ENCODE data around the gene FAM210A. TPM values are rescaled to one million over a fixed set of nuclear protein-coding genes. Genes with fewer than 3 reads are reported as not detected.

Gene FAM210A
- total RNA-seq, 2 donors from 2014 or later, result 10.3 to 12.4 TPM

DNA sequence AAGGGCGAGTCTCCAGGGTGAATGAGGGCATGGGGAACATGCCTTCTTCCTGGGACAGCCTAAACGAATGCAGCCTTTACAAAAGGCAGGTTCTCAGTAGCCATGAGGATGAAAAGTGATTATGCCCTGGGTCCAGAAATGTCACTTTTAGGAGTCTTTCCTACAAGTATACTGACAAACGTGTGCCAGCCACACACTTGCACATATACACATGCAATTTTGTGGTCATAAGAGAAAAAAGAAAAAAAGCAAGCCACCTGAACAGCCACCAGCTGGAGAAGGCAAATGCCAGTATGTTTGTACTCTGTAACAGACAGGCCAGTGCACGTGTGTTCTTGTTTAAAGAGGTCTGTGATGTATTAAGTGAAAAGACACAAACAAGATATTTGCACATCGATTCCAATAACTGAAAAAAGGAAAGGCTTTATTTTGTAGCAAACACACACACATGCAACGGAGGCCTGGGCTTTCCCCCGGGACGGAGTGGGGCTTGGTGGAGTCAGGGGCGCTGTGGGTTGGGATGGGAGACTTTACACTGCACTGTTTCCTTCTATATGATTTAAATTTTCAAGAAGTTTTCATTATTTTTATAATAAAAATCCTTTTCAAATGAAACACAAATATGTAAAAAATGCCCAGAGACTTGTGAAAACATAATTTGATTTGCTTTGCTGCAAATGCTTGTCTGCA lies 108.4 kb downstream of the FAM210A start:
- intact Hi-C loops (cut with DNase I), result no loop called here

GRCh38 chr18:13616525-13617035 lies 109.8 kb downstream of the FAM210A start:
- Histone ChIP-seq H3K4me3 (no peak overlapping the region), H3K9me3 (no peaks in the 10 kb centered on the region), H3K4me1 (replicated peaks) (no peaks in the 10 kb centered on the region), H3K27ac (no peak overlapping the region), H3K27me3 (replicated peaks; ENCODE audit: insufficient read depth) (no peaks in the 10 kb centered on the region), H3K36me3 (no peaks in the 10 kb centered on the region)
- intact Hi-C loops (cut with DNase I), result no loop called here
- TF ChIP-seq, protein P1, sequence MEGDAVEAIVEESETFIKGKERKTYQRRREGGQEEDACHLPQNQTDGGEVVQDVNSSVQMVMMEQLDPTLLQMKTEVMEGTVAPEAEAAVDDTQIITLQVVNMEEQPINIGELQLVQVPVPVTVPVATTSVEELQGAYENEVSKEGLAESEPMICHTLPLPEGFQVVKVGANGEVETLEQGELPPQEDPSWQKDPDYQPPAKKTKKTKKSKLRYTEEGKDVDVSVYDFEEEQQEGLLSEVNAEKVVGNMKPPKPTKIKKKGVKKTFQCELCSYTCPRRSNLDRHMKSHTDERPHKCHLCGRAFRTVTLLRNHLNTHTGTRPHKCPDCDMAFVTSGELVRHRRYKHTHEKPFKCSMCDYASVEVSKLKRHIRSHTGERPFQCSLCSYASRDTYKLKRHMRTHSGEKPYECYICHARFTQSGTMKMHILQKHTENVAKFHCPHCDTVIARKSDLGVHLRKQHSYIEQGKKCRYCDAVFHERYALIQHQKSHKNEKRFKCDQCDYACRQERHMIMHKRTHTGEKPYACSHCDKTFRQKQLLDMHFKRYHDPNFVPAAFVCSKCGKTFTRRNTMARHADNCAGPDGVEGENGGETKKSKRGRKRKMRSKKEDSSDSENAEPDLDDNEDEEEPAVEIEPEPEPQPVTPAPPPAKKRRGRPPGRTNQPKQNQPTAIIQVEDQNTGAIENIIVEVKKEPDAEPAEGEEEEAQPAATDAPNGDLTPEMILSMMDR (IDR thresholded peaks at IDR 0.05), result no peak
- TF ChIP-seq POLR2AphosphoS5 (IDR thresholded peaks at IDR 0.05) (no peak), POLR2A (IDR thresholded peaks at IDR 0.05) (no peak)
- 89% methylated on average over 13 of the region's 15 CpGs for WGBS
- DNase-seq (ENCODE audit: low spot score), result no peak

More for the DNA sequence above, 108.4 kb downstream of the FAM210A start:
- H3K4me3 ChIP-seq, result no peak overlapping the region
- H3K27ac ChIP-seq, result no peak overlapping the region
- H3K4me1 ChIP-seq (replicated peaks), result no peaks in the 10 kb centered on the region
- no peaks in the 10 kb centered on the region for H3K27me3 ChIP-seq (replicated peaks; ENCODE audit: insufficient read depth)
- TF ChIP-seq, protein P1 (IDR thresholded peaks at IDR 0.05), result no peak
- TF ChIP-seq POLR2AphosphoS5 (IDR thresholded peaks at IDR 0.05) (no peak), POLR2A (IDR thresholded peaks at IDR 0.05) (no peak)
- no peaks in the 10 kb centered on the region for H3K36me3 ChIP-seq
- 64% methylated on average over 9 of the region's 9 CpGs for WGBS
- DNase-seq (ENCODE audit: low spot score), result no peak
- no peaks in the 10 kb centered on the region for H3K9me3 ChIP-seq

DNA sequence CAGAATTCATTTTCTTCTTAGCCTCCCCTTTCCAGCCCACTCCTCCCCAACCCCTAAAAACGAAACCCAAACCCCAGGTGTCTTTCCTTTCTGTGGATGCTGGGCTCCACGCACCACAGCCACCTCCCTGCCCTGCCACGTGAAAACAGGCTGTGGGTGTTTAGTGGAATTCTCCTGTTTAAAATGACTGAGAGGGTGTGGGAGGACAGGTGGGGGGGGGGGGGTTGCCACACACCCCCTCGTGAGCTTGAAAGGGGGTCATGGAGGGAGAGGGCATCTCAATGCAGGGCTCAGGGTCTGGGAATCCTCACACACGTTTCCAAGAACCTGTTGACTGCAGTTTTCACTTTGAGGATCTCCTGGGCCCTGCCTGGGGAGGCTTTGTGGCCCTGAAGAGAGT lies 110.3 kb downstream of the FAM210A start:
- intact Hi-C loops (cut with DNase I), result no loop called here
- Histone ChIP-seq H3K27me3 (replicated peaks; ENCODE audit: insufficient read depth) (no peaks in the 10 kb centered on the region), H3K9me3 (no peaks in the 10 kb centered on the region), H3K27ac (no peak overlapping the region), H3K4me3 (no peak overlapping the region), H3K36me3 (no peaks in the 10 kb centered on the region), H3K4me1 (replicated peaks) (no peaks in the 10 kb centered on the region)
- WGBS, result 88% methylated on average over 5 of the region's 5 CpGs
- no peak for TF ChIP-seq POLR2A (IDR thresholded peaks at IDR 0.05)
- TF ChIP-seq, protein P1 (IDR thresholded peaks at IDR 0.05), result no peak
- no peak for TF ChIP-seq POLR2AphosphoS5 (IDR thresholded peaks at IDR 0.05)
- DNase-seq (ENCODE audit: low spot score), result no peak

- no peak for DNase-seq (ENCODE audit: low spot score)
- H3K27ac ChIP-seq, result no peak overlapping the region
- H3K4me3 ChIP-seq, result no peak overlapping the region
- H3K9me3 ChIP-seq, result no peaks in the 10 kb centered on the region
- intact Hi-C loops (cut with DNase I), result no loop called here
- H3K27me3 ChIP-seq (replicated peaks; ENCODE audit: insufficient read depth), result no peaks in the 10 kb centered on the region
- no peaks in the 10 kb centered on the region for H3K36me3 ChIP-seq
- TF ChIP-seq, protein P1 (IDR thresholded peaks at IDR 0.05), result no peak
- TF ChIP-seq POLR2AphosphoS5 (IDR thresholded peaks at IDR 0.05) (no peak), POLR2A (IDR thresholded peaks at IDR 0.05) (no peak)
- no peaks in the 10 kb centered on the region for H3K4me1 ChIP-seq (replicated peaks)
- WGBS, result 80% methylated on average over 8 of the region's 8 CpGs
These were observed 110.9 kb downstream of the FAM210A start for GRCh38 chr18:13615432-13615861.

Measured in prostate gland (tissue), 2 donors.